Fibroblast of mammary gland (primary cell): ENCODE measurements around the gene DBNDD1.
"Not testable (repeated sequence)": the region's sequence is repeated elsewhere in the genome, so short reads cannot be mapped to it uniquely, and the experiment has no call there.

Experiments
- DNase-seq: peaks from one replicate; pipeline ENCODE4 v3.0.0-alpha.2; 2010; ENCODE audit warnings: low read depth
- H3K4me3 ChIP-seq: 2 replicates; pipeline ENCODE4 v1.5.1; 2011; ENCODE audit warnings: low read depth, mild to moderate bottlenecking, low read length, moderate library complexity; ENCODE audit not compliant: control insufficient read depth
- TF ChIP-seq, protein P1 (sequence below): conservative IDR thresholded peaks from 2 replicates; pipeline ENCODE4 v1.5.1; 2011; ENCODE audit warnings: low read depth, low read length, inconsistent platforms; ENCODE audit not compliant: control insufficient read depth, insufficient read depth

DBNDD1 gene

DNA sequence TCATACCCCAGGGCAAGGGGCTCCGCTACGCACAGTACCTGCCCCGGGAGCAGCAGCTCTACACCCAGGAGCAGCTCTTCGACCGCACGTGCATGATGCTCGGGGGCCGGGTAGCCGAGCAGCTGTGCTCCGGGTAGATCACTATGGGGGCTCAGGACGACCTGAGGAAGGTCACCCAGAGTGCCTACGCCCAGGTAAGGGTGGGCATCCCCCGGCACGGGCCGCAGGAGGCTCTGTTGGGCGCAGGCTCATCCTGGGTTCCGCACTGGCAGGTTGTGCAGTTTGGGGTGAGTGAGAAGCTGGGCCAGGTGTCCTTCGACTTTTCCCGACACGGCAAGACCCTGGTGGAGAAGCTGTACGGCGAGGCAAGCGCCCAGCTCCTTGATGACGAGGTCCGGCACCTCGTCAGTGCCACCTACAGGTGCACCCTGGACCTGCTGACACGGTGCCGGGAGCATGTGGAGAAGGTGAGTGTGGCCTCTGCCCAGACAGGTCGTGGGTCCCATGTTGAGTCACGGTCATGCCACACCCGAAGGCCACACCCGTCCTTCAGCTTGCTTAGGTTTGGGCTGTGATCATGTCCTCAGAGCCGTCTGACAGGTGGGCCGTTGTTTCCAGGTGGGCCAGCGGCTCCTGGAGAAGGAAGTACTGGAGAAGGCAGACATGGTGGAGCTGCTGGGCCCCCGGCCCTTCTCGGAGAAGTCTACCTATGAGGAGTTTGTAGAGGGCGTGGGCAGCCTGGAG is 19.3 kb downstream of the DBNDD1 start:
- no peak overlapping the region for H3K4me3 ChIP-seq
- DNase-seq, result no peak
- TF ChIP-seq, protein P1, sequence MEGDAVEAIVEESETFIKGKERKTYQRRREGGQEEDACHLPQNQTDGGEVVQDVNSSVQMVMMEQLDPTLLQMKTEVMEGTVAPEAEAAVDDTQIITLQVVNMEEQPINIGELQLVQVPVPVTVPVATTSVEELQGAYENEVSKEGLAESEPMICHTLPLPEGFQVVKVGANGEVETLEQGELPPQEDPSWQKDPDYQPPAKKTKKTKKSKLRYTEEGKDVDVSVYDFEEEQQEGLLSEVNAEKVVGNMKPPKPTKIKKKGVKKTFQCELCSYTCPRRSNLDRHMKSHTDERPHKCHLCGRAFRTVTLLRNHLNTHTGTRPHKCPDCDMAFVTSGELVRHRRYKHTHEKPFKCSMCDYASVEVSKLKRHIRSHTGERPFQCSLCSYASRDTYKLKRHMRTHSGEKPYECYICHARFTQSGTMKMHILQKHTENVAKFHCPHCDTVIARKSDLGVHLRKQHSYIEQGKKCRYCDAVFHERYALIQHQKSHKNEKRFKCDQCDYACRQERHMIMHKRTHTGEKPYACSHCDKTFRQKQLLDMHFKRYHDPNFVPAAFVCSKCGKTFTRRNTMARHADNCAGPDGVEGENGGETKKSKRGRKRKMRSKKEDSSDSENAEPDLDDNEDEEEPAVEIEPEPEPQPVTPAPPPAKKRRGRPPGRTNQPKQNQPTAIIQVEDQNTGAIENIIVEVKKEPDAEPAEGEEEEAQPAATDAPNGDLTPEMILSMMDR, result no peak

DNA sequence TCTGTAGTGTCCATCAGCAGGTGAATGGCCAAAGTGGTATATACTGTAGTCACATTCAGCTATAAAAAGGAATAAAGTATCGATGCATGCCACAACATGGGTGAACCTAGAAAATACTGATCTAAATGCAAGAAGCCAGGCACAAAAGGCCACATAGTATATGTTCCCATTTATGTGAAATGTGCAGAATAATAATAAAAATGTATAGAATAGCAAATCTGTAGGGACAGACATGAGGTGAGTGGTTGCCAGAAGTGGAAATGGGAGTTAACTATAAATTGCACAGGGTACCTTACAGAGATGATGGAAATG is 23.1 kb downstream of the DBNDD1 start:
- no peak for DNase-seq
- TF ChIP-seq, protein P1, result no peak
- no peak overlapping the region for H3K4me3 ChIP-seq

DNA sequence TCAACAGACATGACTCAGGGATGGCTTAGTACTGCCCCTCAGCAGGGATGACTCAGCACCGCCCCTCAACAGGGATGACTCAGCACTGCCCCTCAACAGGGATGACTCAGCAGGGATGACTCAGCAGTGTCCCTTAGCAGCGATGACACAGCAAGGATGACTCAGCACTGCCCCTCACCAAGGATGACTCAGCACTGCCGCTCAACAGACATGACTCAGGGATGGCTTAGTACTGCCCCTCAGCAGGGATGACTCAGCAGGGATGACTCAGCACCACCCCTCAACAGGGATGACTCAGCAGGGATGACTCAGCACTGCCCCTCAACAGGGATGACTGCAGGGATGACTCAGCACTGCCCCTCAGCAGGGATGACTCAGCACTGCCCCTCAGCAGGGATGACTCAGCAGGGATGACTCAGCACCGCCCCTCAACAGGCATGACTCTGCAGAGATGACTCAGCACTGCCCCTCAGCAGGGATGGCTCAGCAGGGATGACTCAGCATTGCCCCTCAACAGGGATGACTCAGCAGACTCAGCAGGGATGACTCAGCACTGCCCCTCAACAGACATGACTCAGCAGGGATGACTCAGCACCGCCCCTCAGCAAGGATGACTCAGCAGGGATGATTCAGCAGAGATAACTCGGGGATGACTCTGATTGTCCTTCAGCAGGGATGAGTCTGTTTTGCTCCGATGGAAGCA is 23.6 kb downstream of the DBNDD1 start:
- DNase-seq, result peak; percentile 81
- not testable (repeated sequence) for H3K4me3 ChIP-seq

DNA sequence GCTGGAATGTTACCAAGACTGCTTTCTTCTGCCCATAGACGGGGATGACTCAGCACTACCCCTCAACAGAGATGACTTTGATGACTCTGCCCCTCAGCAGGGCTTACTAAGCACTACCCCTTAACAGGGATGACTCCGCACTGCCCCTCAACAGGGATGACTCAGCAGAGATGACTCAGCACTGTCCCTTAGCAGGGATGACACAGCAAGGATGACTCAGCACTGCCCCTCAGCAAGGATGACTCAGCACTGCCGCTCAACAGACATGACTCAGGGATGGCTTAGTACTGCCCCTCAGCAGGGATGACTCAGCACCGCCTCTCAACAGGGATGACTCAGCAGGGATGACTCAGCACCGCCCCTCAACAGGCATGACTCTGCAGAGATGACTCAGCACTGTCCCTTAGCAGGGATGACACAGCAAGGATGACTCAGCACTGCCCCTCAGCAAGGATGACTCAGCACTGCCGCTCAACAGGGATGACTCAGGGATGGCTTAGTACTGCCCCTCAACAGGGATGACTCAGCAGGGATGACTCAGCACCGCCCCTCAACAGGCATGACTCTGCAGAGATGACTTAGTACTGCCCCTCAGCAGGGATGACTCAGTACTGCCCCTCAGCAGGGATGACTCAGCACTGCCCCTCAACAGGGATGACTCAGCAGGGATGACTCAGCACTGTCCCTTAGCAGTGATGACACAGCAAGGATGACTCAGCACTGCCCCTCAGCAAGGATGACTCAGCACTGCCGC is 24.4 kb downstream of the DBNDD1 start:
- DNase-seq, result peak; percentile 82
- H3K4me3 ChIP-seq, result not testable (repeated sequence)

DNA sequence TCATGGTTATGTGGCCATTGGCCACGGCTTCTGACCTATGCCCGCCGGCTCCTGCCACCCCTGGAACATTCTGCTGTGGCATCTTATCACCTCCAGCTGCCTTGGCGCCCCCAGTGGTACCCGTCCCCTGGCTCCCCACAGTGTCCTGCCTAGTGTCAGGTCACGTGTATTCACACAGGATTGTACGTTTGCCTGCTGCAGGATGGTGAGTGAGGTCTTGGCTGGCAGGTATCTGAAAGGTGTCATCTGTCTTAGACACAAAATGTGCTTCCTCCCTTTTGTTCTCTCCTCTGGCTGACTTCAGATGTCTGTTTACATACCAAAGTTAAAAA is 24.9 kb downstream of the DBNDD1 start:
- no peak for DNase-seq
- TF ChIP-seq, protein P1, result no peak
- no peak overlapping the region for H3K4me3 ChIP-seq

DNA sequence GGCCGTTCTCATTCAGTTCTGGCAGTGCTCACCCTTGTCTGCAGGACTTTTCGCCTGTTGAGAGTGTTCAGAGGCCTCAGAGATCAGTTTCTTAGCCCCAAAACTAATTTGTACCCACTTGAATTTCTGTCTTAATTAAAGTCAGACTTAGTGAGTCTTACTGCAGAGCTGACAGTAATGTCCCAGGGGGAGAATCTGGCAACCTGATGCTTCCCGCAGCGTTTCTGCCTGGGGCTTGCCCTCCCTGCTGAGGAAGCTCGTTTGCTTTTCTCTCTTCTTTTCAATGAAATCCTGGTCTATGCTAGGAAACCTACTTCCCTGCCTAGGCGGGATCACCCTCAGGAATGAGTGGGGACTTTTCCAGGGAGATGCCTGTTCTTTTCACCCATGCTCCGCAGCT is 25.3 kb downstream of the DBNDD1 start:
- no peak overlapping the region for H3K4me3 ChIP-seq
- TF ChIP-seq, protein P1, result no peak
- DNase-seq, result no peak

DNA sequence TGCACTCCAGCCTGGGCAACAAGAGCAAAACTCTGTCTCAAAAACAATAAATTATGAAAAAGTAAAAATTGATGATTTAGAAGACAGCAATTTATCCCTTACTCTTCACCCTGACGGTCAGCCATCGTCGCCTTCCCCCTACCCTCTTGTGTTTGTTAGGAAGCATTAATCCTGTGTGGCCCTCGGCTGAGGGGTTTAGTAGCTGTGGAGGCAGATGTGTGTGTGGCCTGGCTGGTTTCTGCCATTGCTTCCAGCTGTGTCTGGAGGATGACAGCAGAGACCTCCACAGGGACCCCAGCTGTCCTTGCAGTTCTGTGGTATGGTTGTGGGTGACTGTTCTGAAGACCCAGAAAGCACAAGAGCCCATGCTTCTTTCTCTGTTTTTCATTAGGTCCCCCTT is 25.9 kb downstream of the DBNDD1 start:
- H3K4me3 ChIP-seq, result no peak overlapping the region
- no peak for DNase-seq
- TF ChIP-seq, protein P1, result no peak
